Measurements from ENCODE around the gene LRATD1.

LRATD1 gene

DNA sequence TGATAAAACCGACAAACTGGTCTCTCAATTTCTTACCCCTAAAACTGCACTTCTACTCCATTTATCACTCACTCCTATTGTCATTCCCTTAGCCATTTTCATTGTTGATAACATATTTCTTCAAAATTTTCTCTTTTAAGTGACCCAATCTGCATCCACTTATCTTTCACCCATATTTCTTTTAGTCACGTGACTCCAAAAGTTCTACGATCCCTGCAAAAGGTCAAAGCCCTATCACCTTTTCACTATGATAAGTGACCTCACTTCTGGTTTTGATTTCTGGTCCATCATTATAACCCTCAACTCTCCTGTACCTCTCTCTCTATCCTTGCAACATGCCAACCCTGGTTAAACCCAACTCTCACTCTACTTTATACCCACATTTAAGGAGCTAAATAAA is 49.1 kb downstream of the LRATD1 start:
- TF ChIP-seq L3MBTL2 (conservative IDR thresholded peaks at IDR 0.05) (no peak), FOXM1 (IDR thresholded peaks at IDR 0.05; ENCODE audit: borderline replicate concordance) (no peak), ARNT (IDR thresholded peaks at IDR 0.05) (no peak), FOXK2 (IDR thresholded peaks at IDR 0.05) (no peak)
- ChIA-PET CTCF (no interaction called here), POLR2A (no interaction called here)
- DNase-seq (ENCODE audit: extremely low spot score), result no peak
